GM23338 (cell line): ENCODE data around the gene BATF2. TPM values are rescaled to one million over a fixed set of nuclear protein-coding genes. Genes with fewer than 3 reads are reported as not detected.

Source experiments
- ATAC-seq: fragments of 200-7000 bp; cut with Tn5 transposase; 3 replicates; pipeline ENCODE4 v1.9.1; 2020
- DNase-seq: peaks from one replicate; pipeline ENCODE4 v3.0.0-alpha.2; 2015; ENCODE audit warnings: low spot score
- H2AFZ ChIP-seq: fragments of 200-600 bp; sonication (generic); 2 replicates; pipeline ENCODE4 v1.8.0; 2016; ENCODE audit warnings: antibody characterized with exemption, mild to moderate bottlenecking, moderate library complexity
- H3F3A ChIP-seq: fragments of 200-600 bp; sonication (generic); replicated peaks from 2 replicates; pipeline ENCODE4 v1.8.0; 2017; ENCODE audit warnings: antibody characterized with exemption, mixed run types, low read depth
- H3K27ac ChIP-seq: fragments of 200-600 bp; sonication (generic); 2 replicates; pipeline ENCODE4 v1.6.1; 2016; ENCODE audit warnings: low read depth
- H3K27me3 ChIP-seq: fragments of 200-600 bp; sonication (generic); 2 replicates; pipeline ENCODE4 v1.8.0; 2016; ENCODE audit warnings: mild to moderate bottlenecking, mixed run types, moderate library complexity; ENCODE audit not compliant: insufficient read depth
- H3K36me3 ChIP-seq: fragments of 200-600 bp; sonication (generic); 2 replicates; pipeline ENCODE4 v1.8.0; 2016; ENCODE audit warnings: mild to moderate bottlenecking; ENCODE audit not compliant: insufficient read depth
- H3K4me1 ChIP-seq: fragments of 200-600 bp; sonication (generic); 2 replicates; pipeline ENCODE4 v1.8.0; 2016; ENCODE audit warnings: mild to moderate bottlenecking, moderate library complexity; ENCODE audit not compliant: insufficient read depth
- H3K4me2 ChIP-seq: fragments of 200-600 bp; sonication (generic); 2 replicates; pipeline ENCODE4 v1.7.1; 2017; ENCODE audit warnings: mixed run types
- H3K4me3 ChIP-seq: fragments of 200-600 bp; sonication (generic); 2 replicates; pipeline ENCODE4 v1.6.1; 2016; ENCODE audit warnings: mixed run types
- H3K79me2 ChIP-seq: fragments of 200-600 bp; sonication (generic); replicated peaks from 2 replicates; pipeline ENCODE4 v1.8.0; 2017; ENCODE audit warnings: mild to moderate bottlenecking; ENCODE audit not compliant: insufficient read depth
- H3K9me2 ChIP-seq: fragments of 200-600 bp; sonication (generic); 2 replicates; pipeline ENCODE4 v1.8.0; 2017; ENCODE audit not compliant: insufficient read depth
- H4K20me1 ChIP-seq: fragments of 200-600 bp; sonication (generic); replicated peaks from 2 replicates; pipeline ENCODE4 v1.8.0; 2017; ENCODE audit warnings: mild to moderate bottlenecking; ENCODE audit not compliant: insufficient read depth
- H3K27ac Mint-ChIP-seq: 2 replicates; pipeline ENCODE4 v1.8.0; 2020; ENCODE audit warnings: inconsistent platforms, mild to moderate bottlenecking, moderate library complexity, mixed read lengths
- H3K27me3 Mint-ChIP-seq: 3 replicates; pipeline ENCODE4 v1.8.0; 2022; ENCODE audit warnings: low read depth, mild to moderate bottlenecking, moderate library complexity, mixed read lengths, inconsistent platforms; ENCODE audit not compliant: insufficient read depth, poor library complexity
- H3K36me3 Mint-ChIP-seq: 3 replicates; pipeline ENCODE4 v1.8.0; 2021; ENCODE audit warnings: low read depth, mild to moderate bottlenecking, inconsistent platforms, moderate library complexity, mixed read lengths
- H3K4me1 Mint-ChIP-seq: 3 replicates; pipeline ENCODE4 v1.8.0; 2020; ENCODE audit warnings: mild to moderate bottlenecking, inconsistent platforms, mixed read lengths
- H3K4me3 Mint-ChIP-seq: 3 replicates; pipeline ENCODE4 v1.8.0; 2021; ENCODE audit warnings: moderate library complexity, mild to moderate bottlenecking, inconsistent platforms, mixed read lengths
- H3K9me3 Mint-ChIP-seq: 3 replicates; pipeline ENCODE4 v1.8.0; 2020; ENCODE audit warnings: moderate library complexity, mild to moderate bottlenecking, inconsistent platforms, mixed read lengths
- CREB1 ChIP-seq: fragments of 250-450 bp; sonication (Bioruptor Pico); IDR thresholded peaks from 2 replicates; pipeline ENCODE4 v1.5.0; 2020; ENCODE audit warnings: low read depth, mild to moderate bottlenecking, moderate library complexity
- EZH2 ChIP-seq: fragments of 200-600 bp; sonication (generic); IDR thresholded peaks from one replicate; pipeline ENCODE4 v1.8.0; 2017; ENCODE audit warnings: antibody characterized with exemption, mild to moderate bottlenecking, low read depth; ENCODE audit not compliant: unreplicated experiment
- EZH2phosphoT487 ChIP-seq: fragments of 200-600 bp; sonication (generic); IDR thresholded peaks from one replicate; pipeline ENCODE4 v1.8.1; 2018; ENCODE audit warnings: antibody characterized with exemption; ENCODE audit not compliant: unreplicated experiment
- JUNB ChIP-seq: IDR thresholded peaks from one replicate; pipeline ENCODE4 v1.6.1; 2016; ENCODE audit warnings: antibody characterized with exemption; ENCODE audit not compliant: unreplicated experiment
- POLR2AphosphoS5 ChIP-seq: IDR thresholded peaks from 2 replicates; pipeline ENCODE4 v1.6.1; 2016; ENCODE audit warnings: antibody characterized with exemption, low read depth
- STAT1 ChIP-seq: IDR thresholded peaks from one replicate; pipeline ENCODE4 v1.6.1; 2016; ENCODE audit warnings: antibody characterized with exemption; ENCODE audit not compliant: unreplicated experiment
- ZNF114 ChIP-seq: fragments of 250-450 bp; sonication (Bioruptor Pico); IDR thresholded peaks from 2 replicates; pipeline ENCODE4 v1.5.0; 2020; ENCODE audit warnings: mild to moderate bottlenecking, moderate library complexity
- ZNF331 ChIP-seq: fragments of 250-450 bp; sonication (Bioruptor Pico); IDR thresholded peaks from 2 replicates; pipeline ENCODE4 v1.5.0; 2020; ENCODE audit warnings: low read depth, mild to moderate bottlenecking, moderate library complexity
- polyA plus RNA-seq: library from polyadenylated mRNA; unstranded; fragments of >200 nt; fragmentation: Nextera tagmentation; extraction: Ambion mirVana; gene quantifications from 2 replicates; pipeline ENCODE4 v1.2.1, GENCODE V29; 2016
- total RNA-seq: library from RNA; depleted of rRNA; stranded (reverse); fragments of >200 nt; shearing (Covaris generic); gene quantifications from 2 replicates; pipeline ENCODE4 v1.2.3, GENCODE V29; 2014
- TF ChIP-seq, protein P1 (sequence below): IDR thresholded peaks from one replicate; pipeline ENCODE4 v1.6.1; 2018; ENCODE audit warnings: antibody characterized with exemption; ENCODE audit not compliant: unreplicated experiment
- TF ChIP-seq, protein P2 (sequence below): IDR thresholded peaks from 2 replicates; pipeline ENCODE4 v1.6.1; 2016; ENCODE audit warnings: antibody characterized with exemption
- TF ChIP-seq, protein P3 (sequence below): fragments of 250-450 bp; sonication (Bioruptor Pico); IDR thresholded peaks from 2 replicates; pipeline ENCODE4 v1.5.0; 2020; ENCODE audit warnings: mild to moderate bottlenecking, moderate library complexity
- TF ChIP-seq, protein P4 (sequence below), 2 experiments: fragments of 200-600 bp in 1 of 2; sonication (generic) in 1 of 2; conservative IDR thresholded peaks; 2 replicates each; pipeline versions ENCODE4 v1.5.1 to v1.6.1; 2016 to 2017; ENCODE audit warnings: antibody characterized with exemption in 2 of 2, low read depth in 2 of 2, mild to moderate bottlenecking in 2 of 2, moderate library complexity in 1 of 2

Gene BATF2
- total and polyA plus RNA-seq, 2 experiments from 2014 or later: 0.53 to 1.6 TPM

DNA sequence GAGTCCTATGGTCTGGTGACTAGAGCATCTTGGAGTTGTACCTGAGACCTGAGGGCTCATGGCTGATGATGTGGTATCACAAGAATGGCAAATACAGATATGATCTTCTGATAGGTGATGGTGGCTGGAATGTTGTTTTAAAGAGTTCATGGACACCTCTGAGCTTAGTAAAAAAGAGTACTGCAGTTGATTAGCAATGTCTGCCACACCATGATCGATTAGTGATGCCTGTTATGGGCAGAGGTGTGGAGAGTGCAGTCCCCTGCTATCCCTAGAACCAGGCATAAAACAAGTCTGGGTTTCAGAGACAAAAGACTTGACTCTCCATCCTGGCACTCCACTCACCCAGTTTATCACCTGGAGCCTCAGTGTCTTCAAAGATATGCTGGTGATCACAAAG is 1.4 kb upstream of the BATF2 start (continued):
- TF ChIP-seq POLR2AphosphoS5: no peak
- TF ChIP-seq EZH2: no peak
- TF ChIP-seq ZNF331 (CRISPR knock-in tag): no peak
- TF ChIP-seq JUNB: no peak
- TF ChIP-seq, protein P1, sequence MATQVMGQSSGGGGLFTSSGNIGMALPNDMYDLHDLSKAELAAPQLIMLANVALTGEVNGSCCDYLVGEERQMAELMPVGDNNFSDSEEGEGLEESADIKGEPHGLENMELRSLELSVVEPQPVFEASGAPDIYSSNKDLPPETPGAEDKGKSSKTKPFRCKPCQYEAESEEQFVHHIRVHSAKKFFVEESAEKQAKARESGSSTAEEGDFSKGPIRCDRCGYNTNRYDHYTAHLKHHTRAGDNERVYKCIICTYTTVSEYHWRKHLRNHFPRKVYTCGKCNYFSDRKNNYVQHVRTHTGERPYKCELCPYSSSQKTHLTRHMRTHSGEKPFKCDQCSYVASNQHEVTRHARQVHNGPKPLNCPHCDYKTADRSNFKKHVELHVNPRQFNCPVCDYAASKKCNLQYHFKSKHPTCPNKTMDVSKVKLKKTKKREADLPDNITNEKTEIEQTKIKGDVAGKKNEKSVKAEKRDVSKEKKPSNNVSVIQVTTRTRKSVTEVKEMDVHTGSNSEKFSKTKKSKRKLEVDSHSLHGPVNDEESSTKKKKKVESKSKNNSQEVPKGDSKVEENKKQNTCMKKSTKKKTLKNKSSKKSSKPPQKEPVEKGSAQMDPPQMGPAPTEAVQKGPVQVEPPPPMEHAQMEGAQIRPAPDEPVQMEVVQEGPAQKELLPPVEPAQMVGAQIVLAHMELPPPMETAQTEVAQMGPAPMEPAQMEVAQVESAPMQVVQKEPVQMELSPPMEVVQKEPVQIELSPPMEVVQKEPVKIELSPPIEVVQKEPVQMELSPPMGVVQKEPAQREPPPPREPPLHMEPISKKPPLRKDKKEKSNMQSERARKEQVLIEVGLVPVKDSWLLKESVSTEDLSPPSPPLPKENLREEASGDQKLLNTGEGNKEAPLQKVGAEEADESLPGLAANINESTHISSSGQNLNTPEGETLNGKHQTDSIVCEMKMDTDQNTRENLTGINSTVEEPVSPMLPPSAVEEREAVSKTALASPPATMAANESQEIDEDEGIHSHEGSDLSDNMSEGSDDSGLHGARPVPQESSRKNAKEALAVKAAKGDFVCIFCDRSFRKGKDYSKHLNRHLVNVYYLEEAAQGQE: no peak

DNA sequence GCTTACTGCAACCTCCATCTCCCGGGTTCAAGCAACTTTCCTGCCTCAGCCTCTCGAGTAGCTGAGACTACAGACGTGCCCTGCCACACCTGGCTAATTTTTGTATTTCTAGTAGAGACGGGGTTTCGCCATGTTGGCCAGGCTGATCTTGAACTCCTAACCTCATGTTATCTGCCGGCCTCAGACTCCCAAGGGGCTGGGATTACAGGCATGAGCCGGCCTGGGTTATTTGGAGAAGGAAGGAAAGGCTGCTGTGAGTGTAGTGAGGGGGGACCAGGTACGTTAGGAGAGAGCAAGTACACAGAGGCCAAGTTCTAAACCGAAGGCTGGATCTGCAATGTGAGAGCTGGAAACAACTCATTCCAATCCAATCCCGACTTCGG is 453 bp downstream of the BATF2 start:
- Histone ChIP-seq H3K36me3 (no peaks in the 10 kb centered on the region), H3K27me3 (no peaks in the 10 kb centered on the region), H3K4me2 (peak overlapping the region; percentile 61), H3K79me2 (no peaks in the 10 kb centered on the region), H4K20me1 (no peaks in the 10 kb centered on the region), H2AFZ (peak overlapping the region; percentile 95), H3K4me1 (peaks cover 11% of the 10 kb centered on the region), H3K4me3 (peak overlapping the region; percentile 26; the same call in 1 of the 2 replicates), H3K27ac (0 out of 2 replicates have a peak overlapping the region, but pooled peaks have one; percentile 26), H3F3A (no peaks in the 10 kb centered on the region), H3K9me2 (no peaks in the 10 kb centered on the region)
- no peaks in the 10 kb centered on the region for H3K36me3 Mint-ChIP-seq
- H3K27ac Mint-ChIP-seq: peak overlapping the region; percentile 86
- peak overlapping the region; percentile 54 for H3K4me3 Mint-ChIP-seq
- ATAC-seq: no peak
- peaks cover 14% of the 10 kb centered on the region for H3K4me1 Mint-ChIP-seq
- H3K27me3 Mint-ChIP-seq: peaks cover 10% of the 10 kb centered on the region
- H3K9me3 Mint-ChIP-seq: no peaks in the 10 kb centered on the region
- DNase-seq: no peak
- no peak for TF ChIP-seq ZNF331 (CRISPR knock-in tag)
- TF ChIP-seq ZNF114: no peak
- no peak for TF ChIP-seq STAT1
- TF ChIP-seq JUNB: no peak
- no peak for TF ChIP-seq POLR2AphosphoS5
- TF ChIP-seq EZH2: no peak
- TF ChIP-seq, protein P2, sequence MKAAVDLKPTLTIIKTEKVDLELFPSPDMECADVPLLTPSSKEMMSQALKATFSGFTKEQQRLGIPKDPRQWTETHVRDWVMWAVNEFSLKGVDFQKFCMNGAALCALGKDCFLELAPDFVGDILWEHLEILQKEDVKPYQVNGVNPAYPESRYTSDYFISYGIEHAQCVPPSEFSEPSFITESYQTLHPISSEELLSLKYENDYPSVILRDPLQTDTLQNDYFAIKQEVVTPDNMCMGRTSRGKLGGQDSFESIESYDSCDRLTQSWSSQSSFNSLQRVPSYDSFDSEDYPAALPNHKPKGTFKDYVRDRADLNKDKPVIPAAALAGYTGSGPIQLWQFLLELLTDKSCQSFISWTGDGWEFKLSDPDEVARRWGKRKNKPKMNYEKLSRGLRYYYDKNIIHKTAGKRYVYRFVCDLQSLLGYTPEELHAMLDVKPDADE: no peak
- TF ChIP-seq, protein P3, sequence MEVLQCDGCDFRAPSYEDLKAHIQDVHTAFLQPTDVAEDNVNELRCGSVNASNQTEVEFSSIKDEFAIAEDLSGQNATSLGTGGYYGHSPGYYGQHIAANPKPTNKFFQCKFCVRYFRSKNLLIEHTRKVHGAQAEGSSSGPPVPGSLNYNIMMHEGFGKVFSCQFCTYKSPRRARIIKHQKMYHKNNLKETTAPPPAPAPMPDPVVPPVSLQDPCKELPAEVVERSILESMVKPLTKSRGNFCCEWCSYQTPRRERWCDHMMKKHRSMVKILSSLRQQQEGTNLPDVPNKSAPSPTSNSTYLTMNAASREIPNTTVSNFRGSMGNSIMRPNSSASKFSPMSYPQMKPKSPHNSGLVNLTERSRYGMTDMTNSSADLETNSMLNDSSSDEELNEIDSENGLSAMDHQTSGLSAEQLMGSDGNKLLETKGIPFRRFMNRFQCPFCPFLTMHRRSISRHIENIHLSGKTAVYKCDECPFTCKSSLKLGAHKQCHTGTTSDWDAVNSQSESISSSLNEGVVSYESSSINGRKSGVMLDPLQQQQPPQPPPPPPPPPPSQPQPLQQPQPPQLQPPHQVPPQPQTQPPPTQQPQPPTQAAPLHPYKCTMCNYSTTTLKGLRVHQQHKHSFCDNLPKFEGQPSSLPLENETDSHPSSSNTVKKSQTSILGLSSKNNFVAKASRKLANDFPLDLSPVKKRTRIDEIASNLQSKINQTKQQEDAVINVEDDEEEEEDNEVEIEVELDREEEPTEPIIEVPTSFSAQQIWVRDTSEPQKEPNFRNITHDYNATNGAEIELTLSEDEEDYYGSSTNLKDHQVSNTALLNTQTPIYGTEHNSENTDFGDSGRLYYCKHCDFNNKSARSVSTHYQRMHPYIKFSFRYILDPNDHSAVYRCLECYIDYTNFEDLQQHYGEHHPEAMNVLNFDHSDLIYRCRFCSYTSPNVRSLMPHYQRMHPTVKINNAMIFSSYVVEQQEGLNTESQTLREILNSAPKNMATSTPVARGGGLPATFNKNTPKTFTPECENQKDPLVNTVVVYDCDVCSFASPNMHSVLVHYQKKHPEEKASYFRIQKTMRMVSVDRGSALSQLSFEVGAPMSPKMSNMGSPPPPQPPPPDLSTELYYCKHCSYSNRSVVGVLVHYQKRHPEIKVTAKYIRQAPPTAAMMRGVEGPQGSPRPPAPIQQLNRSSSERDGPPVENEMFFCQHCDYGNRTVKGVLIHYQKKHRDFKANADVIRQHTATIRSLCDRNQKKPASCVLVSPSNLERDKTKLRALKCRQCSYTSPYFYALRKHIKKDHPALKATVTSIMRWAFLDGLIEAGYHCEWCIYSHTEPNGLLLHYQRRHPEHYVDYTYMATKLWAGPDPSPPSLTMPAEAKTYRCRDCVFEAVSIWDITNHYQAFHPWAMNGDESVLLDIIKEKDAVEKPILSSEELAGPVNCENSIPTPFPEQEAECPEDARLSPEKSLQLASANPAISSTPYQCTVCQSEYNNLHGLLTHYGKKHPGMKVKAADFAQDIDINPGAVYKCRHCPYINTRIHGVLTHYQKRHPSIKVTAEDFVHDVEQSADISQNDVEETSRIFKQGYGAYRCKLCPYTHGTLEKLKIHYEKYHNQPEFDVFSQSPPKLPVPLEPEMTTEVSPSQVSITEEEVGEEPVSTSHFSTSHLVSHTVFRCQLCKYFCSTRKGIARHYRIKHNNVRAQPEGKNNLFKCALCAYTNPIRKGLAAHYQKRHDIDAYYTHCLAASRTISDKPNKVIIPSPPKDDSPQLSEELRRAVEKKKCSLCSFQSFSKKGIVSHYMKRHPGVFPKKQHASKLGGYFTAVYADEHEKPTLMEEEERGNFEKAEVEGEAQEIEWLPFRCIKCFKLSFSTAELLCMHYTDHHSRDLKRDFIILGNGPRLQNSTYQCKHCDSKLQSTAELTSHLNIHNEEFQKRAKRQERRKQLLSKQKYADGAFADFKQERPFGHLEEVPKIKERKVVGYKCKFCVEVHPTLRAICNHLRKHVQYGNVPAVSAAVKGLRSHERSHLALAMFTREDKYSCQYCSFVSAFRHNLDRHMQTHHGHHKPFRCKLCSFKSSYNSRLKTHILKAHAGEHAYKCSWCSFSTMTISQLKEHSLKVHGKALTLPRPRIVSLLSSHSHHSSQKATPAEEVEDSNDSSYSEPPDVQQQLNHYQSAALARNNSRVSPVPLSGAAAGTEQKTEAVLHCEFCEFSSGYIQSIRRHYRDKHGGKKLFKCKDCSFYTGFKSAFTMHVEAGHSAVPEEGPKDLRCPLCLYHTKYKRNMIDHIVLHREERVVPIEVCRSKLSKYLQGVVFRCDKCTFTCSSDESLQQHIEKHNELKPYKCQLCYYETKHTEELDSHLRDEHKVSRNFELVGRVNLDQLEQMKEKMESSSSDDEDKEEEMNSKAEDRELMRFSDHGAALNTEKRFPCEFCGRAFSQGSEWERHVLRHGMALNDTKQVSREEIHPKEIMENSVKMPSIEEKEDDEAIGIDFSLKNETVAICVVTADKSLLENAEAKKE (CRISPR knock-in tag): no peak
- TF ChIP-seq EZH2phosphoT487: no peak
- TF ChIP-seq, protein P4, sequence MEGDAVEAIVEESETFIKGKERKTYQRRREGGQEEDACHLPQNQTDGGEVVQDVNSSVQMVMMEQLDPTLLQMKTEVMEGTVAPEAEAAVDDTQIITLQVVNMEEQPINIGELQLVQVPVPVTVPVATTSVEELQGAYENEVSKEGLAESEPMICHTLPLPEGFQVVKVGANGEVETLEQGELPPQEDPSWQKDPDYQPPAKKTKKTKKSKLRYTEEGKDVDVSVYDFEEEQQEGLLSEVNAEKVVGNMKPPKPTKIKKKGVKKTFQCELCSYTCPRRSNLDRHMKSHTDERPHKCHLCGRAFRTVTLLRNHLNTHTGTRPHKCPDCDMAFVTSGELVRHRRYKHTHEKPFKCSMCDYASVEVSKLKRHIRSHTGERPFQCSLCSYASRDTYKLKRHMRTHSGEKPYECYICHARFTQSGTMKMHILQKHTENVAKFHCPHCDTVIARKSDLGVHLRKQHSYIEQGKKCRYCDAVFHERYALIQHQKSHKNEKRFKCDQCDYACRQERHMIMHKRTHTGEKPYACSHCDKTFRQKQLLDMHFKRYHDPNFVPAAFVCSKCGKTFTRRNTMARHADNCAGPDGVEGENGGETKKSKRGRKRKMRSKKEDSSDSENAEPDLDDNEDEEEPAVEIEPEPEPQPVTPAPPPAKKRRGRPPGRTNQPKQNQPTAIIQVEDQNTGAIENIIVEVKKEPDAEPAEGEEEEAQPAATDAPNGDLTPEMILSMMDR (conservative IDR thresholded peaks at IDR 0.05; ENCODE audit: low read depth in 2 of 2): no peak
- no peak for TF ChIP-seq CREB1 (CRISPR knock-in tag)
